HG03354 (cell line): Measurements from ENCODE around the gene TIMELESS.
"Not testable (repeated sequence)": the region's sequence is repeated elsewhere in the genome, so short reads cannot be mapped to it uniquely, and the experiment has no call there.

Experiments
- ATAC-seq: cut with Tn5 transposase; IDR thresholded peaks from one replicate; pipeline ENCODE4 v1.9.1; 2021; ENCODE audit warnings: mild to moderate bottlenecking; ENCODE audit not compliant: unreplicated experiment, poor library complexity, severe bottlenecking

Gene TIMELESS

GRCh38 chr12:56411781-56412639, 37.2 kb downstream of the TIMELESS start:
- no peak for ATAC-seq

DNA sequence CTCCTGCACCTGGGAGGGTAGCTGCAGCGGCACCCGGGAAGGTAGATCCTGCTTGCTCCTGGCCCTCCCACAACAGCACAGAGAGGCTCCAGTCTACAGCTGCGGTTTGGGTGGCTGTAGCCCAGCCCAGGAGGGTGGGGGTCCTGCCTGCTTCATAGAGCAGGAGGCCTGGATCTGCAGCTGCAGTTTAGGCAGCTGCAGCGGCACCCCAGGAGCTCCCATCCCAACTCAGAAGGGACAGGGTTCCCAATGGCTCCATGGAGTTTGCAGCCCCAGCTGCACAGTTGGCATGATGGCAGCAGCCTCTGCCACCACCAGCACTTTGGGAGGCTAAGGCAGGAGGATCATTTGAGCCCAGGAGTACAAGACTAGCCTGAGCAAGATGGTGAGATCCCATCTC, 38.5 kb downstream of the TIMELESS start:
- ATAC-seq = no peak

DNA sequence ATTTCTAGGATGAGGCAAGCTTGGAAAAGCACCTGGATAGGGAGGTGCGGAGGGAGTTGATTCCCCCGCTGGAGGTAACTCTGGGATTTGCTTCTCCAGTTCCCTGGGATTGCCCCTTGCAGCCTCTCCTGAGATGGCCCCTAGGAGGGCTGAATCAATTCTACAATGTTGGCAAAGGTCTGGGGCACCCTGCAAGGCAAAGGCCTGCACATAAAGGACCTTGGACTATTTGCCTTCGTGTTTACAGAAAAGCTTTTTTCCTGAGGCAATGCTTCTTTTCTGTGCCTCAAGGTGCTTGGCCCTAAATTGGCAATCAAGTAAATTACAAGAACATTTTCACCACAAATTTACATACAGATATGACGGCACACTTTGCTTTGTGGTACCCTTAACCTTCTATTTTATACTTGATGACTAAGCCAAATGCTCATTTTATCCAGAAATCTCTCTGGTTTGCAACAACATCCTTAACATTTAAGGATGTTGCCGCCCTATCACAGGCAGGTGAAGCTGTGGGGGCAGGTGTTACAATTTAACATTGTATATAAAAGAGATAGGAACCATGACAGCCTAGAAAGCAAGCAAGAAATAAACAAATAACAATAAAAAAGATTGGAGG, 40.3 kb downstream of the TIMELESS start:
- ATAC-seq = no peak

DNA sequence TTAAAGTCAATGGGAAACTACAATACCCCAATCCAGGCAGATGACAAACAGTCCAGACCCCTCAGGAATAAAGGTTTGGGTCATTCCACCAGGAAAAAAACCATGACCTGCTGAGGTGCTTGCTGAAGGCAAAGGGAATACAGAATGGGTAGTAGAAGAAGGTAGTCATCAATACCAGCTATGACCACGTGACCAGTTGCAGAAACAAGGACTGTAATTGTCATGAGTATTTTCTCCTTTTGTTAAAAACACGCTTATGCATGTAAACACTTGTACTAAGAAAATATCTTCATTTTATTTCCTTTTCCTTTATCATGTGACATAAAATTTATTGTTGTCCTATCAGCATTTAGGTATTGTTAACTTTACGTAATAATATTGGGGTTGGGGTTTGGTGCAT, 45.0 kb downstream of the TIMELESS start:
- not testable (repeated sequence) for ATAC-seq

GRCh38 chr12:56401612-56402011, 47.6 kb downstream of the TIMELESS start:
- ATAC-seq = not testable (repeated sequence)

GRCh38 chr12:56401125-56401524, 48.1 kb downstream of the TIMELESS start:
- ATAC-seq = not testable (repeated sequence)

- not testable (repeated sequence) for ATAC-seq
Observed at GRCh38 chr12:56399466-56399865, 49.8 kb downstream of the TIMELESS start.

DNA sequence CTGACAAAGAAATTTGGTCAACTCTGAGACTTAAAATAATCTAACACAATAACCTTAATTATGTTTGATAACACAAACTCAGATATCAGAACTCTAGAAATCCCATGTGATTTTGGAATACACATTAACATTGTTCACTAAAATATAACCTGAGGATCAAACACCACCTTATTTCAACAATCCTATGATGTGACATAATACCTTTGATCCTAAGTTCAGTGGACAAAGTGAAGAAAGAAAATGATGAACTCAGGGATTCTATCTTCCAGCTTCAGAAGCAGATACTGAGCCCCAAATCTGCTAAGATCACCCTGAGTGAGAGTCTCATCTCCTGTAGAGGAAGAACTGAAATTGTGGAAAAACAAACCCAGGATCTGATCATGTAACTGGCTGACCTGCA, 50.9 kb downstream of the TIMELESS start:
- no peak for ATAC-seq

DNA sequence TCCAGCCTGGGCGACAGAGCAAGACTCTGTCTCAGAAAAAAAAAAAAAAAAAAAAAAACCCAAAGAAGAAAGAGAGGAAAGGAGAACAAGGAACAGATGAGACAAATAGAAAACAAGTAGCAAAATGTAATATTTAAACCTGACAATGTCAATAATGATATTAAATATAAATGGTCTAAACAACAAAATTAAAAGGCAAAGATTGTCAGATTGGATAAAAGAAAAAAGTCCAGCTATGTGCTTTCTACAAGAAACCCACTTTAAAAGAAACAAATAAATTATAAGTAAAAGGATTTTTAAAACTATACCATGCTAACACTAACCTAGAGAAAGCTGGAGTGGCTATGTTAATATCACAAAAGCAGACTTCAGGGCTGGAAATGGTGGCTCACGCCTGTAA, 56.9 kb downstream of the TIMELESS start:
- no peak for ATAC-seq

DNA sequence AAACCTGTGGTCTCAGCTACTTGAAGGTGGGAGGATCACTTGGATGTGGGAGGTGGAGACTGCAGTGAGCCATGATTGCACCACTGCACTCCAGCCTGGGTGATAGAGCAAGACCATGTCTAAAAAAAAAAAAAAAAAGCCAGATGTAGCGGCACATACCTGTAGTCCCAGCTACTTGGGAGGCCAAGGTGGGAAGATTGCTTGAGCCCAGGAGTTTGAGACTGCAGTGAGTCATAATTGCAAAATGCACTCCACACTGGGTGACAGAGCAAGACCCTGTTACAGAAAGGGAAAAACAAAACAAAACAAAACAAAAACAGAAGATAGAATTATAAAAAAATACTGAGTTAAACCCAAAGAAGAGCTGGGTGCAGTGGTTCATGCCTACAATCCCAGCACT, 57.5 kb downstream of the TIMELESS start:
- ATAC-seq = no peak

GRCh38 chr12:56389412-56389811, 59.8 kb downstream of the TIMELESS start:
- ATAC-seq = no peak

DNA sequence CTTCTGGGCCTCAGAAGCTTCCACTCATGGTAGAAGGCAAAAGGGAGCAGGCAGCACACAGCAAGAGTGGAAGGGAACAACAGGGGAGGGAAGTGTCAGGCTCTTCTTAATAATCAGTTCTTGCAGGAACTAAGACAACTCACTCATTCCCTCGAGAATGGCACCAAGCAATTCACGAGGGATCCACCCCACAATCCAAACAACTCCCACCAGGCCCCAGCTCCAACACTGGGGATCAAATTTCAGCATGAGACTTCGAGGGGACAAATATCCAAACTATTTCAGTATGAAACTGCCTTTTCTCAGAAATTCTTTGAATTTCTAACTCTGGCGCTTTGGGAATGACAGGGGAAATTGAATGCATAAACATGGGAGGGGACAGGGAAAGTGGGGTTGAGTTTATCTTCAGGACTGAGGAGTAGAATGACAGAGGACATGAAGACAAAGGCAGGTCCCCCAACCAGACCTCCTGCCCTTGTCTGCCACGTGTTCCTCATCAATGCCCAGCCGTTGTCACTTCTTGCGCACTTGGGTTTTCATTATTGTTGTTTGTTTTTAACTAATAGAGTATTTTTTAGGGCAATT, 62.0 kb downstream of the TIMELESS start:
- no peak for ATAC-seq

- no peak for ATAC-seq
Observed at GRCh38 chr12:56385873-56386272, 63.4 kb downstream of the TIMELESS start.

- no peak for ATAC-seq
Observed at GRCh38 chr12:56382611-56383010, 66.6 kb downstream of the TIMELESS start.

GRCh38 chr12:56377989-56378316, 71.3 kb downstream of the TIMELESS start:
- ATAC-seq = no peak

DNA sequence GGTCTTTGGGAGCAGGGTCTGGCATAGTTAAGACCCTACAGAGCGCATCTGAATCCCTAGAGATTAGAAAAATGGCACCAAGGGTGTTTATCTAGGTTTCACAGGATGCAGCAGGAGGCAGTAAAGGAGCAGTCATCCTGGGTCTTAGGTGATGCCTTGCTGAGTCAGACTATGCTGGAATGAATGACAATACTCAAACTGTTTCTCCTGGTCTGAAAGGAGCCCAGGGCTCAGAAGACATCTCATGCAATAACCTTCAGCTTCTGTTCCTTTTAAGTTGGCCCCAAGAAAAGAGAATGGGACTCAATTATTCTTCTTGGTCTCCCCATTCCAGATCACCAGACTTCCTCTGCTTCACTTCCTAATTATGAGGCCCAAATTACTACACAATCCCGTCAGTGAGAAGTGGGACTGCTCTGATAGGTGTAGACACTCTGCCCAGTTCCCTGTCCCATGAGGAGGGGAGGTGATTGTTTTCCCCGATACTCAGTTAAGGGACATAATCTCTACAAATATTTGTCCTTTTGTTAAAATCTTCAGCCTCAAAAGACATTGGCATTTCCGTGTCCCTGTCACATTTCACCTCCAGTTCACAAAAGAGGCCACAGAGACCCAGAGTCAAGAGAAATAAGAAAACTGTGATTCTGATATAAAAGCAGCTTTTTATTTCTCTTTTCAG, 71.8 kb downstream of the TIMELESS start:
- ATAC-seq = no peak

DNA sequence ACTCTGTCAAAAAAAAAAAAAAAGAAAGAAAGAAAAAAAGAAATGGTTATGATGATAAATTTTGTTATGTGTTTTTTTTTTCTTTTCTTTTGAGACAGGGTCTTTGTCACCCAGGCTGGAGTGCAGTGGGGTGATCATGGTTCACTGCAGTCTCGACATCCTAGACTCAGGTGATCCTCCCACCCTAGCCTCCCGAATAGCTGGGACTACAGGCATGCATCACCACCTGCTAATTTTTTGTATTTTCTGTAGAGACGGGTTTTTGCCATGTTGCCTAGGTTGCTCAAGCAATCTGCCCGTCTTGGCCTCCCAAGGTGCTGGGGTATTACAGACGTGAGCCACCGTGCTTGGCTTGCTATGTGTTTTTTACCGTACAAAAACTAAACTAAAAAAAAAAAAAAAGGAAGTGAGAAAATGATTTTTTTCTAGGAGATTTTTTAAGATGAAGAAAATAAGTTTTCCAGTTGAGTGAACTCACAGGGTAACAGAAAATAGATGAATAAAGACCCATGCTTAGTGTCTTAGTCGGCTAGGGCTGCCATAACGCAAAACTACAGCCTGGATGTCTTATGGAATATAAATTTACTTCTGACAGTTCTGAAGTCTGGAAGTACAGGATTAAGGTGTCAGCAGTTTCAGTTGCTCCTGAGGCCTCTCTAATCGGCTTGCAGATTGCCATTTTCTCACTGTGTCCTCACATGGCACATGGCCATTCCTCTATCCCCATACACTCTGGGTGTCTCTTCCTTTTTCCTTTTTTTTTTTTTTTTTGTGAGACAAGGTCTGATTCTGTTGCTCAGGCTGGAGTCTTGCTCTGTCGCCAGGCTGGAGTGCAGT, 73.4 kb downstream of the TIMELESS start:
- ATAC-seq = peak; percentile 78

- ATAC-seq = peak; percentile 38
Observed at GRCh38 chr12:56374726-56375597, 74.3 kb downstream of the TIMELESS start.

DNA sequence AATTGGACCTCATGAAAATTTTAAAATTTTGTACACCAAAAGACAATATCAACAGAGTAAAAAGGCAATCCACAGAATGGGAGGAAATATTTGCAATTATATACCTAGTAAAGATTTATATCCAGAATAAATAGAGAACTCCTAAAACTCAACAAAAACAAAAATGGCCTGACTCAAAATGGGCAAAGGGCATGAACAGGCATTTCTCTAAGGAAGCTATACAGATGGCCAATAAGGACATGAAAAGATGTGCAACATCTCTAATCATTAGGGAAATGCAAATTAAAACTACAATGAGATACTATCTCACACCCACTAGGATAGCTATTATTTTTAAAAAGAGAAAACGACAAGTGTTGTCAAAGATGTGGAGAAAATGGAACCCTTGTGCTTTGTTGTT, 75.7 kb downstream of the TIMELESS start:
- no peak for ATAC-seq
